ENCODE data around the gene PTPRO. TPM values are rescaled to one million over a fixed set of nuclear protein-coding genes. Genes with fewer than 3 reads are reported as not detected.

The PTPRO gene
- total RNA-seq, 2 experiments from 2014 or later = 0.47 to 0.63 TPM

GRCh38 chr12:15620741-15621539 lies 298.6 kb downstream of the PTPRO start:
- peaks cover 6% of the 10 kb centered on the region for H3K27me3 Mint-ChIP-seq
- ChIA-PET POLR2A (no interaction called here), CTCF (no interaction called here)
- intact Hi-C loops (cut with micrococcal nuclease) = no loop called here
- no peak overlapping the region for H3K27ac Mint-ChIP-seq
- H3K9me3 Mint-ChIP-seq = peaks cover 6% of the 10 kb centered on the region
- no peak for TF ChIP-seq CTCF (IDR thresholded peaks at IDR 0.05)
- no peak overlapping the region for H3K4me3 Mint-ChIP-seq
- ATAC-seq = no peak
- H3K4me1 Mint-ChIP-seq (ENCODE audit: low read depth) = no peaks in the 10 kb centered on the region
- H3K36me3 Mint-ChIP-seq (ENCODE audit: low read depth) = no peaks in the 10 kb centered on the region
- DNase-seq = no peak

GRCh38 chr12:15625075-15625474 lies 302.8 kb downstream of the PTPRO start:
- DNase-seq (no peak), ATAC-seq (no peak)
- CTCF ChIA-PET = no interaction called here
- no peaks in the 10 kb centered on the region for H3K36me3 Mint-ChIP-seq (ENCODE audit: low read depth)
- H3K4me3 Mint-ChIP-seq = no peak overlapping the region
- POLR2A ChIA-PET = no interaction called here
- H3K27me3 Mint-ChIP-seq = peaks cover 2% of the 10 kb centered on the region
- TF ChIP-seq CTCF (IDR thresholded peaks at IDR 0.05) = no peak
- no peaks in the 10 kb centered on the region for H3K4me1 Mint-ChIP-seq (ENCODE audit: low read depth)
- no peak overlapping the region for H3K27ac Mint-ChIP-seq
- H3K9me3 Mint-ChIP-seq = no peaks in the 10 kb centered on the region
- intact Hi-C loops (cut with micrococcal nuclease) = no loop called here

DNA sequence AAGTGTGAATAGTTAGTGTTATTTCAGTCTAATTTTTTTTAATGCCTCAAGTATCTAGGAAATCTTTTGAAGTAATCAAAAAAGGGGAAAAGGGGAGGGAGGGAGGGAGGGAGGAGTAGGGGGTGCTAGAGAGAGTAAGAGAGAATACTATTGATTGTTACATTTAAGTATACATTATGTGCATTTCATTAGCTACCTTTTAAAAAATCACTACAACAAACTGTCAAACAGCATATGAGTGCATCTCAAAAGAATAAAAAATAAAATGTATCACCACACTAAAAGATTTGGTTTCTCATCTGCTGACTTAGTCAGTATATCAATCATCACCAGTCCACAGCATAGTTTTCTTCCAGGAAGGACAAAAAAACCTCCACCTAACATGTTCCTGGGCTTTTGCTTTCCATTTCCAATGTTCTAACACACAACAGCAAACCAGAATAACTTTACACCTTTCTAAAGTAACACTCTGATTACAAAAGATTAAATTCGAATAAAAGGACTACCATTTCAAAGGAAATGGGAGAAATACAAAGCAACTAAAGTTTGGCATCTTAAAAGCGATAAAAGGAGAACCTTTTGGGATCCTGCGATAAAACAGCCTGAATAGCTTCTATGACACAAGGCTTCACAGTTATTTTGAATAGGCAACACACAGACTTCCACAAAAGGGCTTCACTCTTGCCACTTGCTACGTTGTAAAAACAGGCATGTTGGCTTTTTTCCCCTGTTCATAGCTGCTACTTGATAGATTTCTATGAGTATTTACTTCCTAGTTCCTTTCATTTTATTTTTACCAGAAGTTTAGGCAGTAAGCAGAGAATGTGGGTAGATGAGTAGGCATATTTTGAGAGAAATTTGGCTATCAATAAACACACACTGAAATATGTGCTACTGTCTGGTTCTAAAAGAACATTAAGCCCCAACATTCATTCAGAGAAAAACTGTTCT lies 306.0 kb downstream of the PTPRO start:
- DNase-seq (no peak), ATAC-seq (no peak)
- Mint-ChIP-seq H3K4me1 (ENCODE audit: low read depth) (no peaks in the 10 kb centered on the region), H3K27me3 (peaks cover 2% of the 10 kb centered on the region), H3K27ac (no peak overlapping the region), H3K4me3 (no peak overlapping the region), H3K9me3 (no peaks in the 10 kb centered on the region), H3K36me3 (ENCODE audit: low read depth) (no peaks in the 10 kb centered on the region)
- intact Hi-C loops (cut with micrococcal nuclease) = no loop called here
- no peak for TF ChIP-seq CTCF (IDR thresholded peaks at IDR 0.05)
- CTCF ChIA-PET = interaction anchor here (0.9 kb wide), 1 partner anchor 77 kb away, joined by 4 read pairs; no protein-coding TSS in a partner anchor
- POLR2A ChIA-PET = no interaction called here

DNA sequence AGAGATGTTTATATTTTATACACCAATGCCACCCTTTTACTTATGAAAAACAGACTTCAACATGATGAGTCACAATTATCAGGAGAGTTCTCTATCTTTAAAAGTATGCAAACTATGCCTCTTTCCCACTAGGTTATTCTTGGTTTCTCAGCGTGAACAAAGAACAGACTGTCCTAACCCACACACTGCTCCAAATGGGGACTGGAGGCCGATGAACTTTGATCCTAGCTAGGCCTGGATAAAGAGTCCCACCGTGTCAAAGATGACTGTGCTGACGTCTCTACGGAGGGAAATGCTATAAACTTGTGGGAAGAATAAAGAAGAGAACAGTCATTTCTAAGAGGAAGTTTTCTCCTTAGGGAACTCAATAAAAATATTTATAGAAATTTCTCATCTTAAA lies 306.8 kb downstream of the PTPRO start:
- intact Hi-C loops (cut with micrococcal nuclease) = no loop called here
- POLR2A ChIA-PET = no interaction called here
- ATAC-seq = no peak
- Mint-ChIP-seq H3K27ac (no peak overlapping the region), H3K9me3 (no peaks in the 10 kb centered on the region), H3K27me3 (peaks cover 2% of the 10 kb centered on the region), H3K4me1 (ENCODE audit: low read depth) (no peaks in the 10 kb centered on the region), H3K36me3 (ENCODE audit: low read depth) (no peaks in the 10 kb centered on the region), H3K4me3 (no peak overlapping the region)
- CTCF ChIA-PET = no interaction called here
- no peak for TF ChIP-seq CTCF (IDR thresholded peaks at IDR 0.05)
- DNase-seq = no peak

GRCh38 chr12:15629761-15630160 lies 307.5 kb downstream of the PTPRO start:
- Mint-ChIP-seq H3K9me3 (no peaks in the 10 kb centered on the region), H3K36me3 (ENCODE audit: low read depth) (no peaks in the 10 kb centered on the region), H3K27ac (no peak overlapping the region), H3K27me3 (peaks cover 2% of the 10 kb centered on the region), H3K4me3 (no peak overlapping the region), H3K4me1 (ENCODE audit: low read depth) (no peaks in the 10 kb centered on the region)
- intact Hi-C loops (cut with micrococcal nuclease) = no loop called here
- no peak for TF ChIP-seq CTCF (IDR thresholded peaks at IDR 0.05)
- DNase-seq (no peak), ATAC-seq (no peak)
- POLR2A ChIA-PET = no interaction called here
- CTCF ChIA-PET = no interaction called here

Measured in activated CD8-positive, alpha-beta T cell treated with anti-CD3 and anti-CD28 coated beads for 36 hours (primary cell).